8988T (cell line): ENCODE data around the gene RFK.

Experiments
- DNase-seq: peaks from one replicate; pipeline ENCODE4 v3.0.0; 2011

RFK gene

GRCh38 chr9:76405868-76406267, 11.6 kb upstream of the RFK start:
- DNase-seq: no peak

- no peak for DNase-seq
Measured at GRCh38 chr9:76405340-76405739, 11.1 kb upstream of the RFK start.

- no peak for DNase-seq
Measured at GRCh38 chr9:76404401-76404800, 10.2 kb upstream of the RFK start.

- DNase-seq: no peak
Measured at GRCh38 chr9:76403352-76403751, 9.1 kb upstream of the RFK start.

GRCh38 chr9:76401580-76402354, 7.5 kb upstream of the RFK start:
- no peak for DNase-seq

GRCh38 chr9:76401176-76401575, 7.0 kb upstream of the RFK start:
- no peak for DNase-seq

GRCh38 chr9:76400534-76401096, 6.4 kb upstream of the RFK start:
- no peak for DNase-seq

GRCh38 chr9:76399856-76400255, 5.6 kb upstream of the RFK start:
- DNase-seq: no peak

- no peak for DNase-seq
Measured at GRCh38 chr9:76396597-76396996, 2.4 kb upstream of the RFK start.

GRCh38 chr9:76396144-76396543, 1.9 kb upstream of the RFK start:
- DNase-seq: no peak

GRCh38 chr9:76395381-76395780, 1.2 kb upstream of the RFK start:
- DNase-seq: no peak

GRCh38 chr9:76394960-76395252, 680 bp upstream of the RFK start:
- no peak for DNase-seq

GRCh38 chr9:76390656-76391055, 3.6 kb downstream of the RFK start:
- no peak for DNase-seq

- DNase-seq: no peak
Measured at GRCh38 chr9:76379494-76379893, 14.7 kb downstream of the RFK start.

- no peak for DNase-seq
Measured at GRCh38 chr9:76378367-76379073, 15.7 kb downstream of the RFK start.

- no peak for DNase-seq
Measured at GRCh38 chr9:76377791-76378190, 16.4 kb downstream of the RFK start.

- DNase-seq: no peak
Measured at GRCh38 chr9:76374783-76375559, 19.3 kb downstream of the RFK start.

- DNase-seq: no peak
Measured at GRCh38 chr9:76373784-76374474, 20.3 kb downstream of the RFK start.

- DNase-seq: no peak
Measured at GRCh38 chr9:76373173-76373783, 20.9 kb downstream of the RFK start.

GRCh38 chr9:76372336-76372735, 21.9 kb downstream of the RFK start:
- no peak for DNase-seq

- DNase-seq: no peak
Measured at GRCh38 chr9:76371901-76372300, 22.3 kb downstream of the RFK start.

- DNase-seq: no peak
Measured at GRCh38 chr9:76370396-76371023, 23.7 kb downstream of the RFK start.
